K562 (cell line): ENCODE data around the gene REX1BD. TPM values are rescaled to one million over a fixed set of nuclear protein-coding genes. Genes with fewer than 3 reads are reported as not detected.
A peak's percentile ranks its signal among the peaks of the same experiment; 100 is the strongest.

Experiments used
- CCNT2 ChIP-seq: IDR thresholded peaks from 2 replicates; pipeline ENCODE4 v1.6.1; 2011; ENCODE audit warnings: borderline replicate concordance, low read depth, mild to moderate bottlenecking, moderate library complexity, mixed read lengths, low read length; ENCODE audit not compliant: insufficient read length; ENCODE audit errors: extremely low read depth
- ESRRA ChIP-seq: fragments of 450-650 bp; IDR thresholded peaks from 2 replicates; pipeline ENCODE4 v1.6.1; 2014; ENCODE audit warnings: low read depth, mild to moderate bottlenecking, moderate library complexity, borderline replicate concordance
- FOXK1 ChIP-seq: sonication (generic); formaldehyde crosslinking; IDR thresholded peaks from 2 replicates; pipeline ENCODE4 v1.8.0; 2022; ENCODE audit warnings: missing genetic modification reagents, mild to moderate bottlenecking, borderline replicate concordance
- MEF2A ChIP-seq: IDR thresholded peaks from 2 replicates; pipeline ENCODE4 v1.6.1; 2011; ENCODE audit warnings: low read depth, mild to moderate bottlenecking, low read length, moderate library complexity; ENCODE audit not compliant: control insufficient read depth
- MGA ChIP-seq: fragments of 450-650 bp; IDR thresholded peaks from 2 replicates; pipeline ENCODE4 v1.6.1; 2016; ENCODE audit warnings: mild to moderate bottlenecking, moderate library complexity
- NR2C1 ChIP-seq, 2 experiments: fragments of 450-650 bp; IDR thresholded peaks; 2 replicates each; pipeline ENCODE4 v1.6.1; 2017; ENCODE audit warnings: mild to moderate bottlenecking in 2 of 2, antibody characterized with exemption in 1 of 2, inconsistent platforms in 1 of 2, missing compliant biosample characterization in 1 of 2, missing genetic modification characterization in 1 of 2
- SIN3A ChIP-seq, 2 experiments: fragments of 150-350 bp in 1 of 2; IDR thresholded peaks; 2 replicates each; pipeline ENCODE4 v1.6.1; 2011 to 2016; ENCODE audit warnings: borderline replicate concordance in 2 of 2, low read depth in 2 of 2, low read length in 2 of 2, mild to moderate bottlenecking in 2 of 2, moderate library complexity in 2 of 2; ENCODE audit not compliant: control insufficient read depth in 1 of 2
- SMAD2 ChIP-seq: fragments of 150-350 bp; IDR thresholded peaks from 2 replicates; pipeline ENCODE4 v1.6.1; 2014; ENCODE audit warnings: low read depth, mild to moderate bottlenecking, low read length
- TCF7L2 ChIP-seq: fragments of 150-350 bp; IDR thresholded peaks from 2 replicates; pipeline ENCODE4 v1.6.1; 2016; ENCODE audit warnings: low read depth, mild to moderate bottlenecking, low read length, moderate library complexity
- USF1 ChIP-seq: sonication (generic); formaldehyde crosslinking; IDR thresholded peaks from 2 replicates; pipeline ENCODE4 v1.9.0; 2022; ENCODE audit warnings: mild to moderate bottlenecking, missing genetic modification reagents
- ZBTB34 ChIP-seq: fragments of 250-450 bp; sonication (Bioruptor Pico); IDR thresholded peaks from 2 replicates; pipeline ENCODE4 v1.8.0; 2021; ENCODE audit warnings: mild to moderate bottlenecking, moderate library complexity
- ZNF583 ChIP-seq: fragments of 250-450 bp; sonication (Bioruptor Pico); IDR thresholded peaks from 2 replicates; pipeline ENCODE4 v1.4.0; 2020
- polyA plus RNA-seq, 8 experiments: library from polyadenylated mRNA; depleted of rRNA in 4 of 8; stranded (reverse) in 5 of 8; unstranded in 3 of 8; fragments of >200 nt; fragmentation: Nextera tagmentation in 2 of 8; fragmentation: Illumina TruSeq in 1 of 8; extraction: Ambion mirVana in 2 of 8; extraction: Trizol in 1 of 8; gene quantifications; 2 replicates each; pipeline versions ENCODE4 v1.2.1 to v1.2.3, GENCODE V29; 2011 to 2014; ENCODE audit warnings: inconsistent platforms in 1 of 8, missing spikeins in 1 of 8
- total RNA-seq, 7 experiments: library from RNA; depleted of rRNA in 6 of 7; stranded (reverse); fragments of >200 nt in 6 of 7; fragmentation: Illumina TruSeq in 2 of 7; extraction: Trizol in 2 of 7; gene quantifications; 2 replicates each; pipeline versions ENCODE4 v1.2.1 to v1.2.3, GENCODE V29; 2011 to 2021; ENCODE audit warnings: low replicate concordance in 1 of 7

REX1BD gene
- total and polyA plus RNA-seq, 9 of the 15 experiments (the other 6 are each of a cell fraction or from before 2014, with no cell fraction given): 1.9 to 136 (median 13.8) TPM

GRCh38 chr19:18557411-18558201, 31.0 kb upstream of the REX1BD start, which contains the start of gene KXD1 (continued):
- no peak for TF ChIP-seq ZBTB34
- TF ChIP-seq NR2C1 (IDR thresholded peaks at IDR 0.05): no peak
- TF ChIP-seq NR2C1 (tag; IDR thresholded peaks at IDR 0.05): no peak; the same call in 1 of the 2 replicates
- TF ChIP-seq MEF2A: no peak
- TF ChIP-seq SMAD2: no peak
- TF ChIP-seq ZNF583 (CRISPR knock-in tag): no peak
- TF ChIP-seq FOXK1 (CRISPR knock-in tag): peak; percentile 38; the same call in 1 of the 2 replicates
- TF ChIP-seq TCF7L2: no peak
- no peak for TF ChIP-seq MGA
- TF ChIP-seq CCNT2: peak; percentile 45
- TF ChIP-seq SIN3A (IDR thresholded peaks at IDR 0.05; ENCODE audit: borderline replicate concordance in 2 of 2, control insufficient read depth in 1 of 2, low read depth in 2 of 2, low read length in 2 of 2): peak; percentile 63 to 89; a peak in 2 of 4 replicates
- peak; percentile 99 for TF ChIP-seq ESRRA
- peak; percentile 20; the same call in 1 of the 2 replicates for TF ChIP-seq USF1 (CRISPR knock-in tag)
